ENCODE measurements around the gene TRAF1.

TRAF1 gene

DNA sequence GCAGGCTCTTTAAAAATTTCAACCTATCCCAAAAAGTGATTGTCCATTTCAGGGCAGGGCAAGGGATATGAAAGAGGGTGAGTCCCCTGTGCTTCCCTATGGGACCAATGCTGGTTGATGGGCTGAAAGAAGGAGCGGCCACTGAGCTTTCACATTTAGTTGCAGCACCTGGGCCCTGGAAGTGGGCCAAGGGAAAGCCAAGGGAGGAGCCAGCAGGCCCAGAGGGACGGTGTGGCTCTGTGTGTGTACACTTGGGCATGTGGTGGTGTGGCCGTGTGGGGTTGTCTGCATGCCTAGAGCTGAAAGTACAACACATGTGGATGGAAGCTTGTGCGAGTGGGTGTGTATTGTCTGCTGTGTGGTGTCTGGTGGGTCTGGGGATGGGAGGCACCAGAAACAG is 69.9 kb downstream of the TRAF1 start:
- H3K4me3 ChIP-seq (ENCODE audit: low read depth, low read length) = no peak overlapping the region
- no peak for DNase-seq (ENCODE audit: low read depth)
- TF ChIP-seq, protein P1, sequence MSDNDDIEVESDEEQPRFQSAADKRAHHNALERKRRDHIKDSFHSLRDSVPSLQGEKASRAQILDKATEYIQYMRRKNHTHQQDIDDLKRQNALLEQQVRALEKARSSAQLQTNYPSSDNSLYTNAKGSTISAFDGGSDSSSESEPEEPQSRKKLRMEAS (IDR thresholded peaks at IDR 0.05; ENCODE audit: low read depth, low read length) = no peak
- TF ChIP-seq POLR2A (IDR thresholded peaks at IDR 0.05; ENCODE audit: extremely low read depth, insufficient read length) (no peak), MYC (IDR thresholded peaks at IDR 0.05; ENCODE audit: low read depth, low read length) (no peak)
- TF ChIP-seq, protein P2, sequence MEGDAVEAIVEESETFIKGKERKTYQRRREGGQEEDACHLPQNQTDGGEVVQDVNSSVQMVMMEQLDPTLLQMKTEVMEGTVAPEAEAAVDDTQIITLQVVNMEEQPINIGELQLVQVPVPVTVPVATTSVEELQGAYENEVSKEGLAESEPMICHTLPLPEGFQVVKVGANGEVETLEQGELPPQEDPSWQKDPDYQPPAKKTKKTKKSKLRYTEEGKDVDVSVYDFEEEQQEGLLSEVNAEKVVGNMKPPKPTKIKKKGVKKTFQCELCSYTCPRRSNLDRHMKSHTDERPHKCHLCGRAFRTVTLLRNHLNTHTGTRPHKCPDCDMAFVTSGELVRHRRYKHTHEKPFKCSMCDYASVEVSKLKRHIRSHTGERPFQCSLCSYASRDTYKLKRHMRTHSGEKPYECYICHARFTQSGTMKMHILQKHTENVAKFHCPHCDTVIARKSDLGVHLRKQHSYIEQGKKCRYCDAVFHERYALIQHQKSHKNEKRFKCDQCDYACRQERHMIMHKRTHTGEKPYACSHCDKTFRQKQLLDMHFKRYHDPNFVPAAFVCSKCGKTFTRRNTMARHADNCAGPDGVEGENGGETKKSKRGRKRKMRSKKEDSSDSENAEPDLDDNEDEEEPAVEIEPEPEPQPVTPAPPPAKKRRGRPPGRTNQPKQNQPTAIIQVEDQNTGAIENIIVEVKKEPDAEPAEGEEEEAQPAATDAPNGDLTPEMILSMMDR (IDR thresholded peaks at IDR 0.05; ENCODE audit: low read depth, low read length) = no peak

- TF ChIP-seq, protein P2 (IDR thresholded peaks at IDR 0.05; ENCODE audit: low read depth, low read length) = no peak
- TF ChIP-seq, protein P1 (IDR thresholded peaks at IDR 0.05; ENCODE audit: low read depth, low read length) = no peak
- TF ChIP-seq MYC (IDR thresholded peaks at IDR 0.05; ENCODE audit: low read depth, low read length) = no peak
- TF ChIP-seq POLR2A (IDR thresholded peaks at IDR 0.05; ENCODE audit: extremely low read depth, insufficient read length) = no peak
- H3K4me3 ChIP-seq (ENCODE audit: low read depth, low read length) = no peak overlapping the region
- no peak for DNase-seq (ENCODE audit: low read depth)
Observed at GRCh38 chr9:120855827-120856670, 70.5 kb downstream of the TRAF1 start.

DNA sequence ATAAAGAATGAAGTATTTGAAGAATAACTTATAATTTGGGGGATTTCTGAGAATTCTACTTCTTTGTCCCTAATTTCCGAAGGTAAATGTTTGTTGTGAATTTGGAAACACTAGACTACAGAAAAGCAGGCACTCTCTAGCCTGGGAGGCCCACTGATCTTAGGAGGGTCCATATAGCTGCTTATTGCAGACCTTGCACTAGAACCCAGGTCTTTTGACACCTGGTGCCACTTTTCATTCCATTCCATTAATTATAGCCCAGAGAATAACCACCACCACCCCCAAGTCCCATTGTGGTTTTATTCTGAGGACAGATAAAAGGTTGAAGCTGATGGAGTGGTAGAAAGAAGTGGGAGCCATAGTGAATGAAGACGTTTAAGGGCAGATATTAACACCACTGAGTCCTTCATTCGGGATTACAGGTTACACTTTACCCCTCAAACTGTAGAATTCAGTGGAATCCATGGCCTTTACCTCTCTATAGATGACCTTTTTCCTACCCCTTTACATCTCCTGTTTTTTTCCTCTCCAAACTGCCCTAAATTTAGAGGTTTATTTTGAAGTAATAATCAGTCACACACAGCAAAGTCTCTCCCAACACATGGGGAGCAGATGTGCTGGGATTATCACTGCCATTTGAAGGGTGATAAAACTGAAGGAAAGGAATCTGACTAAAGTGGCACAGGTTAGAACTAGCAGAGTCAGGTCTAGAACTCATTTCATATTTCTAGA is 71.8 kb downstream of the TRAF1 start:
- no peak for DNase-seq (ENCODE audit: low read depth)
- TF ChIP-seq, protein P2 (IDR thresholded peaks at IDR 0.05; ENCODE audit: low read depth, low read length) = no peak
- TF ChIP-seq POLR2A (IDR thresholded peaks at IDR 0.05; ENCODE audit: extremely low read depth, insufficient read length) (no peak), MYC (IDR thresholded peaks at IDR 0.05; ENCODE audit: low read depth, low read length) (no peak)
- TF ChIP-seq, protein P1 (IDR thresholded peaks at IDR 0.05; ENCODE audit: low read depth, low read length) = no peak
- H3K4me3 ChIP-seq (ENCODE audit: low read depth, low read length) = no peak overlapping the region

DNA sequence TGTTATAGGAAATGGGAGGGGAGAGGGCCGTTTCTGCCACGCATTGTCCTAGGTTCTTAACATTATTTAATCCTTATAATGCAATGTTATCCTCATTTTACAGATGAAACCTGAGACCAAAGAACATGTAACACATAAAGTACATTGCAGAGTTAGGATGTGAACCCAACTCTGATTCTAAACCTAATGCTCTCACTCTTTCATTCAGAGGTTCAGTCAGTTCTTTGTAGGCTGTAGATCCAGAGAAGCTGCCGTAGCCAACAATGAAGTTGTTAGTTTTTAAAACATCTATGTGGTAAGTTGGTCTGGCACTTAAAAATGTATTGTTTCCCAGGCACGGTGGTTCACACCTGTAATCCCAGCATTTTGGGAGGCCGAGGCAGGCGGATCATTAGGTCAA is 73.4 kb downstream of the TRAF1 start:
- no peak for DNase-seq (ENCODE audit: low read depth)
- TF ChIP-seq, protein P2 (IDR thresholded peaks at IDR 0.05; ENCODE audit: low read depth, low read length) = no peak
- TF ChIP-seq, protein P1 (IDR thresholded peaks at IDR 0.05; ENCODE audit: low read depth, low read length) = no peak
- TF ChIP-seq POLR2A (IDR thresholded peaks at IDR 0.05; ENCODE audit: extremely low read depth, insufficient read length) (no peak), MYC (IDR thresholded peaks at IDR 0.05; ENCODE audit: low read depth, low read length) (no peak)
- no peak overlapping the region for H3K4me3 ChIP-seq (ENCODE audit: low read depth, low read length)

Measured in NB4 (cell line).